Esophagus squamous epithelium (tissue), 5 donors: ENCODE results near the gene PAFAH2. TPM values are rescaled to one million over a fixed set of nuclear protein-coding genes. Genes with fewer than 3 reads are reported as not detected.
"Not testable (repeated sequence)": the region's sequence is repeated elsewhere in the genome, so short reads cannot be mapped to it uniquely, and the experiment has no call there.

Source experiments
- DNase-seq: peaks from one replicate; lab custom pipeline; 2025; lab: John Stamatoyannopoulos, UW
- H3K27ac ChIP-seq, 4 donors: fragments of 200-600 bp; sonication (generic); one replicate each; pipeline ENCODE4 v1.5.1; 2016 to 2019; ENCODE audit warnings: mild to moderate bottlenecking in 1 of 4
- H3K27me3 ChIP-seq, 4 donors: fragments of 200-600 bp; sonication (generic); 1 replicate in 3 of 4; 2 replicates in 1 of 4; pipeline versions ENCODE4 v1.5.1 to v1.6.0; 2017 to 2021; ENCODE audit warnings: antibody characterized with exemption in 1 of 4
- H3K36me3 ChIP-seq, 3 donors: fragments of 200-600 bp; sonication (generic); one replicate each; pipeline ENCODE4 v1.5.1; 2016 to 2019
- H3K4me1 ChIP-seq, 3 donors: fragments of 200-600 bp; sonication (generic); one replicate each; pipeline ENCODE4 v1.5.1; 2017 to 2019
- H3K4me3 ChIP-seq, 4 donors: fragments of 200-600 bp; sonication (generic); 1 replicate in 3 of 4; 2 replicates in 1 of 4; pipeline ENCODE4 v1.5.1; 2016 to 2019; ENCODE audit warnings: mild to moderate bottlenecking in 2 of 4, moderate library complexity in 1 of 4
- H3K9me3 ChIP-seq, 3 donors: fragments of 200-600 bp; sonication (generic); one replicate each; pipeline ENCODE4 v1.5.1; 2016 to 2019
- CTCF ChIP-seq, 6 experiments: fragments of 450-650 bp in 4 of 6; fragments of 200-600 bp in 2 of 6; sonication (generic) in 2 of 6; IDR thresholded peaks; one replicate each; pipeline ENCODE4 v1.5.1; 2016 to 2019; ENCODE audit warnings: antibody characterized with exemption in 6 of 6, mild to moderate bottlenecking in 4 of 6, moderate library complexity in 4 of 6
- POLR2A ChIP-seq, 4 donors: fragments of 450-650 bp; IDR thresholded peaks; one replicate each; pipeline ENCODE4 v1.6.1; 2017; ENCODE audit warnings: antibody characterized with exemption in 4 of 4, mild to moderate bottlenecking in 4 of 4, moderate library complexity in 3 of 4
- WGBS, 2 donors: methylation state at CpG; one replicate each; pipeline ENCODE4 v1.1.5; 2018; 5-methylcytosine and 5-hydroxymethylcytosine counted together
- intact Hi-C: fragments of 100-400 bp; cut with DNase I; formaldehyde crosslinking; loops from one replicate; pipeline ENCODE4 v1.15.0; 2022
- total RNA-seq, 4 donors: library from RNA; depleted of rRNA; stranded (reverse); fragments of >200 nt; gene quantifications; one replicate each; pipeline ENCODE4 v1.1.0, GENCODE V29; 2016
- donor health status: DM: yes; HTN: yes; CAD: no.

PAFAH2 gene
- total RNA-seq, 4 donors from 2014 or later = 8.3 to 17.2 (median 11.7) TPM

- no peak overlapping the region for H3K4me3 ChIP-seq
- DNase-seq = no peak
- no peak overlapping the region for H3K27ac ChIP-seq
- no peak for TF ChIP-seq CTCF (IDR thresholded peaks at IDR 0.05)
- no peak for TF ChIP-seq POLR2A (IDR thresholded peaks at IDR 0.05)
- intact Hi-C loops = no loop called here
- no peaks in the 10 kb centered on the region for H3K9me3 ChIP-seq
- no peaks in the 10 kb centered on the region for H3K27me3 ChIP-seq
- 66 to 72% methylated on average over 3 to 4 of the region's 5 CpGs for WGBS, 2 donors
- no peaks in the 10 kb centered on the region for H3K4me1 ChIP-seq
- no peaks in the 10 kb centered on the region for H3K36me3 ChIP-seq
Observed at GRCh38 chr1:25945761-25946160, 52.1 kb downstream of the PAFAH2 start.

GRCh38 chr1:25944986-25945385 is 52.9 kb downstream of the PAFAH2 start:
- no peak overlapping the region for H3K27ac ChIP-seq
- no peak overlapping the region for H3K4me3 ChIP-seq
- no peaks in the 10 kb centered on the region for H3K36me3 ChIP-seq
- no peaks in the 10 kb centered on the region for H3K4me1 ChIP-seq
- intact Hi-C loops = no loop called here
- H3K27me3 ChIP-seq = no peaks in the 10 kb centered on the region
- no peak for DNase-seq
- H3K9me3 ChIP-seq = no peaks in the 10 kb centered on the region
- no peak for TF ChIP-seq CTCF (IDR thresholded peaks at IDR 0.05)
- TF ChIP-seq POLR2A (IDR thresholded peaks at IDR 0.05) = no peak
- 70 to 77% methylated on average over 2 to 3 of the region's 3 CpGs for WGBS, 2 donors

GRCh38 chr1:25943511-25943910 is 54.4 kb downstream of the PAFAH2 start:
- intact Hi-C loops, H3K27me3 ChIP-seq, DNase-seq, H3K36me3 ChIP-seq, H3K9me3 ChIP-seq, H3K27ac ChIP-seq, H3K4me3 ChIP-seq, H3K4me1 ChIP-seq: not testable (repeated sequence)
- WGBS, 2 donors = 84 to 86% methylated on average over 5 of the region's 5 CpGs

- no peak for DNase-seq
- intact Hi-C loops = no loop called here
- no peaks in the 10 kb centered on the region for H3K9me3 ChIP-seq
- H3K27ac ChIP-seq = no peak overlapping the region
- H3K27me3 ChIP-seq = no peaks in the 10 kb centered on the region
- H3K4me3 ChIP-seq = no peak overlapping the region
- H3K36me3 ChIP-seq = no peaks in the 10 kb centered on the region
- TF ChIP-seq CTCF (IDR thresholded peaks at IDR 0.05) (no peak), POLR2A (IDR thresholded peaks at IDR 0.05) (no peak)
- WGBS, 2 donors = 44 to 64% methylated on average over 4 of the region's 4 CpGs
- H3K4me1 ChIP-seq = peaks cover 0 to 39% (median 4%) of the 10 kb centered on the region in 3 donors
Observed at GRCh38 chr1:25936947-25937346, 60.9 kb downstream of the PAFAH2 start.

GRCh38 chr1:25933479-25934365 is 64.1 kb downstream of the PAFAH2 start:
- no peaks in the 10 kb centered on the region for H3K9me3 ChIP-seq
- intact Hi-C loops = no loop called here
- H3K36me3 ChIP-seq = no peaks in the 10 kb centered on the region
- H3K4me1 ChIP-seq = peaks cover 0 to 46% (median 5%) of the 10 kb centered on the region in 3 donors
- TF ChIP-seq CTCF (IDR thresholded peaks at IDR 0.05) (no peak), POLR2A (IDR thresholded peaks at IDR 0.05) (no peak)
- H3K27me3 ChIP-seq = peaks cover 0 to 5% (median 0%) of the 10 kb centered on the region in 4 donors
- 55 to 66% methylated on average over 13 of the region's 13 CpGs for WGBS, 2 donors
- no peak for DNase-seq
- H3K4me3 ChIP-seq = no peak overlapping the region
- no peak overlapping the region for H3K27ac ChIP-seq

- intact Hi-C loops, H3K9me3 ChIP-seq, H3K27me3 ChIP-seq, DNase-seq, H3K36me3 ChIP-seq, H3K27ac ChIP-seq, H3K4me3 ChIP-seq: not testable (repeated sequence)
- H3K4me1 ChIP-seq = peaks cover 0 to 54% (median 6%) of the 10 kb centered on the region in 3 donors
- 60 to 82% methylated on average over 8 to 12 of the region's 12 CpGs for WGBS, 2 donors
Observed at GRCh38 chr1:25932811-25933400, 65.0 kb downstream of the PAFAH2 start.
